ENCODE results near the gene RNF208.

Gene RNF208

GRCh38 chr9:137269231-137269772, 47.3 kb upstream of the RNF208 start:
- Histone ChIP-seq H3K27ac (ENCODE audit: low read depth, low read length) (peak overlapping the region; percentile 84), H4K20me1 (ENCODE audit: control insufficient read depth, insufficient read depth, low read depth, low read length) (no peaks in the 10 kb centered on the region), H3K27me3 (ENCODE audit: control insufficient read depth, low read length) (no peaks in the 10 kb centered on the region), H3K4me1 (ENCODE audit: control insufficient read depth, low read length) (peaks cover 80% of the 10 kb centered on the region), H3K4me3 (ENCODE audit: low read length) (peak overlapping the region; percentile 75), H3K79me2 (ENCODE audit: control insufficient read depth, low read length) (peaks cover 48% of the 10 kb centered on the region), H3K9me3 (ENCODE audit: control insufficient read depth, insufficient read depth, low read length) (no peaks in the 10 kb centered on the region), H3F3A (ENCODE audit: control insufficient read depth, insufficient read depth) (peaks cover 25% of the 10 kb centered on the region), H3K36me3 (ENCODE audit: control insufficient read depth, low read length) (peaks cover 79% of the 10 kb centered on the region), H3K9me2 (replicated peaks; ENCODE audit: control insufficient read depth, low read length) (no peaks in the 10 kb centered on the region), H3K4me2 (ENCODE audit: low read length) (peak overlapping the region; percentile 98)
- TF ChIP-seq, protein P1, sequence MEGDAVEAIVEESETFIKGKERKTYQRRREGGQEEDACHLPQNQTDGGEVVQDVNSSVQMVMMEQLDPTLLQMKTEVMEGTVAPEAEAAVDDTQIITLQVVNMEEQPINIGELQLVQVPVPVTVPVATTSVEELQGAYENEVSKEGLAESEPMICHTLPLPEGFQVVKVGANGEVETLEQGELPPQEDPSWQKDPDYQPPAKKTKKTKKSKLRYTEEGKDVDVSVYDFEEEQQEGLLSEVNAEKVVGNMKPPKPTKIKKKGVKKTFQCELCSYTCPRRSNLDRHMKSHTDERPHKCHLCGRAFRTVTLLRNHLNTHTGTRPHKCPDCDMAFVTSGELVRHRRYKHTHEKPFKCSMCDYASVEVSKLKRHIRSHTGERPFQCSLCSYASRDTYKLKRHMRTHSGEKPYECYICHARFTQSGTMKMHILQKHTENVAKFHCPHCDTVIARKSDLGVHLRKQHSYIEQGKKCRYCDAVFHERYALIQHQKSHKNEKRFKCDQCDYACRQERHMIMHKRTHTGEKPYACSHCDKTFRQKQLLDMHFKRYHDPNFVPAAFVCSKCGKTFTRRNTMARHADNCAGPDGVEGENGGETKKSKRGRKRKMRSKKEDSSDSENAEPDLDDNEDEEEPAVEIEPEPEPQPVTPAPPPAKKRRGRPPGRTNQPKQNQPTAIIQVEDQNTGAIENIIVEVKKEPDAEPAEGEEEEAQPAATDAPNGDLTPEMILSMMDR (IDR thresholded peaks at IDR 0.05; ENCODE audit: low read depth, low read length, poor library complexity, severe bottlenecking), result no peak
- no peak for TF ChIP-seq EZH2phosphoT487 (IDR thresholded peaks at IDR 0.05; ENCODE audit: borderline replicate concordance, low read length)

DNA sequence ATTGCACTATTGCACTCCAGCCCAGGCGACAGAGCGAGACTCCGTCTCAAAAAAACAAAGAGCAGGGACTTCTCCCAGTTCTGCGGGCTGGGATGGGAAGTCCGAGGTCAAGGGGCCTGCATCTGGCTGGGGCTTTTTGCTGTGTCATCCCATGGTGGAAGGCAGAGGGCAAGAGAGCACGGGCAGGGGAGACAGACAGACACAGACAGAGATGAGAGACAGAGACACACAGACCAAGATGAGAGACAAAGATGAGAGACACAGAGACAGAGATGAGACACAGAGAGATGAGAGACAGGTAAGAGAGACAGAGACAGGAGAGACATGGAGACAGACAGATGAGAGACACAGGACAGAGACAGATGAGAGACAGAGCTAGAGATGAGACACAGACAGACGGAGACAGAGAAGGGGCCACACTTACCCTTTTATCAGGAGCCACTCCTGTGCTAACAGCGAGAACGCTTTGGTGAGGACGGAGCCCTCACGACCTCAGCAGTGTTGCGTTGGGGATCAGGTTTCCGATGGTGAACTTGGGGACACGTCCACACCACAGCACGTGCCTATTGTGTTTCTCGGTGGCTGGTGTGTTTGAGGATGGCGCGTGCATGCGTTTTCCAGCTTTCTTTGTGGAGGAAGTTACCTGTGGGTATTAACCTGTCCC, 46.6 kb upstream of the RNF208 start:
- peaks cover 83% of the 10 kb centered on the region for H3K36me3 ChIP-seq (ENCODE audit: control insufficient read depth, low read length)
- H3K27me3 ChIP-seq (ENCODE audit: control insufficient read depth, low read length), result no peaks in the 10 kb centered on the region
- H3K27ac ChIP-seq (ENCODE audit: low read depth, low read length), result peak overlapping the region; percentile 84
- TF ChIP-seq EZH2phosphoT487 (IDR thresholded peaks at IDR 0.05; ENCODE audit: borderline replicate concordance, low read length), result no peak
- TF ChIP-seq, protein P1 (IDR thresholded peaks at IDR 0.05; ENCODE audit: low read depth, low read length, poor library complexity, severe bottlenecking), result no peak
- peak overlapping the region; percentile 98 for H3K4me2 ChIP-seq (ENCODE audit: low read length)
- H3K9me2 ChIP-seq (replicated peaks; ENCODE audit: control insufficient read depth, low read length), result no peaks in the 10 kb centered on the region
- no peaks in the 10 kb centered on the region for H3K9me3 ChIP-seq (ENCODE audit: control insufficient read depth, insufficient read depth, low read length)
- peaks cover 52% of the 10 kb centered on the region for H3K79me2 ChIP-seq (ENCODE audit: control insufficient read depth, low read length)
- peaks cover 74% of the 10 kb centered on the region for H3K4me1 ChIP-seq (ENCODE audit: control insufficient read depth, low read length)
- peaks cover 25% of the 10 kb centered on the region for H3F3A ChIP-seq (ENCODE audit: control insufficient read depth, insufficient read depth)
- H4K20me1 ChIP-seq (ENCODE audit: control insufficient read depth, insufficient read depth, low read depth, low read length), result no peaks in the 10 kb centered on the region
- H3K4me3 ChIP-seq (ENCODE audit: low read length), result peak overlapping the region; percentile 75

DNA sequence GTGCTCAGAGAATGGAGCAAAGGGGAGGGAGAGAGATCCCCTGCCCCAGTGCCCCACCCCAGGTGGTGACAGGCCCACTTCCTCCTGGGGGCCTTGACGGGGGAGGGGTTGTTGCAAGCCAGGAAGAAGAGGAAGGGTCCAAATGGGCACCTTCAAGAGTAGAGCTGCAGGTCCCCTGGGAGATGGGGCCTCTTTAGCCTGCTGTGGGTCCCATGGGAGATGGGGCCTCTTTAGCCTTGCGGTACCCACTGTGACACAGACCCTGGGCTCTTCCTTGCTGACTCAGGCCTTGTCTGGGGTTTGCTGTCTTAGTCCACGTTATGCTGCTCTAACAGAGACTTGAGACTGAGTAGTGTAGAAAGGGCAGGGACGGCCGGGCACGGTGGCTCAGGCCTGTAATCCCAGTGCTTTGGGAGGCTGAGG, 45.9 kb upstream of the RNF208 start:
- peak overlapping the region; percentile 75 for H3K4me3 ChIP-seq (ENCODE audit: low read length)
- peak overlapping the region; percentile 84 for H3K27ac ChIP-seq (ENCODE audit: low read depth, low read length)
- H3K4me1 ChIP-seq (ENCODE audit: control insufficient read depth, low read length), result peaks cover 67% of the 10 kb centered on the region
- H3K9me2 ChIP-seq (replicated peaks; ENCODE audit: control insufficient read depth, low read length), result no peaks in the 10 kb centered on the region
- peaks cover 79% of the 10 kb centered on the region for H3K36me3 ChIP-seq (ENCODE audit: control insufficient read depth, low read length)
- H3K9me3 ChIP-seq (ENCODE audit: control insufficient read depth, insufficient read depth, low read length), result no peaks in the 10 kb centered on the region
- H4K20me1 ChIP-seq (ENCODE audit: control insufficient read depth, insufficient read depth, low read depth, low read length), result no peaks in the 10 kb centered on the region
- peaks cover 25% of the 10 kb centered on the region for H3F3A ChIP-seq (ENCODE audit: control insufficient read depth, insufficient read depth)
- TF ChIP-seq, protein P1 (IDR thresholded peaks at IDR 0.05; ENCODE audit: low read depth, low read length, poor library complexity, severe bottlenecking), result no peak
- no peak for TF ChIP-seq EZH2phosphoT487 (IDR thresholded peaks at IDR 0.05; ENCODE audit: borderline replicate concordance, low read length)
- no peaks in the 10 kb centered on the region for H3K27me3 ChIP-seq (ENCODE audit: control insufficient read depth, low read length)
- H3K4me2 ChIP-seq (ENCODE audit: low read length), result peak overlapping the region; percentile 98
- peaks cover 49% of the 10 kb centered on the region for H3K79me2 ChIP-seq (ENCODE audit: control insufficient read depth, low read length)

Measured in DOHH2 (cell line).